Fibroblast of skin of left quadriceps (primary cell): ENCODE results near the gene CPNE7.
"Not testable (repeated sequence)": the region's sequence is repeated elsewhere in the genome, so short reads cannot be mapped to it uniquely, and the experiment has no call there.

Experiments
- DNase-seq, 2 experiments: peaks; one replicate each; pipeline ENCODE4 v3.0.0-alpha.2; 2013; ENCODE audit warnings: low read depth in 2 of 2

Gene CPNE7

DNA sequence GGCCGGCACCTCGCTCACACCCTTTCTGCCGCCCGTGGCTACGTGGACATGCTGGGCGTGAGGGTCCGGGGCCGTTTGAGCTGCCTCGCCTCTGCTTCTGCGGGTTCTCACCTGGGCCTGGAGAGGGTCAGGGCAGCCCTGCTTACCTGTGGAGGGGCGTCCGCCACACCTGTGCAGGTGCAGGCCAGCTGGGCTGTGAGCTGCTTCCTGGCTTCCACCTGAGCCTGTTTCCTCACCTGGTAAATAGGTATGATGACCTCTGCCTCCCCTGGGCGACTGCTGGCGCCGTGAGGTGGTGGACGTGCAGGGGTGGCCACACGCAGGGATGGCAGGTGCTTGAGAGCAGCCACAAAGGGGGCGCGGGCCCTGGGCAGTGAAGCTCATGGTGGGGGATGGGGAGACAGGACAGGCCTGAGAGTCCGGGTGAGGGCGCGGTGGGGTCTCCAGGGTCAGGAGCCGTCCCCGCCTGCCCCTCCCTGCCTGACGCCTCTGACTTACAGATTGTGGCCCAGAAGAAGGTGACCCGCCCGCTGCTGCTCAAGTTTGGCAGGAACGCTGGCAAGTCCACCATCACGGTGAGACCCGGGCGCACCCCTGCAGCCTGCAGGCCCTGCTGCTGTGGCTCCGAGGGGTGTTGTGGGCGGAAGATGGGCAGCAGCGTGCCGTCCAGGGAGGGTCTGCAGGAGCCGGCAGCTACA, 7.8 kb downstream of the CPNE7 start:
- DNase-seq, result no peak

DNA sequence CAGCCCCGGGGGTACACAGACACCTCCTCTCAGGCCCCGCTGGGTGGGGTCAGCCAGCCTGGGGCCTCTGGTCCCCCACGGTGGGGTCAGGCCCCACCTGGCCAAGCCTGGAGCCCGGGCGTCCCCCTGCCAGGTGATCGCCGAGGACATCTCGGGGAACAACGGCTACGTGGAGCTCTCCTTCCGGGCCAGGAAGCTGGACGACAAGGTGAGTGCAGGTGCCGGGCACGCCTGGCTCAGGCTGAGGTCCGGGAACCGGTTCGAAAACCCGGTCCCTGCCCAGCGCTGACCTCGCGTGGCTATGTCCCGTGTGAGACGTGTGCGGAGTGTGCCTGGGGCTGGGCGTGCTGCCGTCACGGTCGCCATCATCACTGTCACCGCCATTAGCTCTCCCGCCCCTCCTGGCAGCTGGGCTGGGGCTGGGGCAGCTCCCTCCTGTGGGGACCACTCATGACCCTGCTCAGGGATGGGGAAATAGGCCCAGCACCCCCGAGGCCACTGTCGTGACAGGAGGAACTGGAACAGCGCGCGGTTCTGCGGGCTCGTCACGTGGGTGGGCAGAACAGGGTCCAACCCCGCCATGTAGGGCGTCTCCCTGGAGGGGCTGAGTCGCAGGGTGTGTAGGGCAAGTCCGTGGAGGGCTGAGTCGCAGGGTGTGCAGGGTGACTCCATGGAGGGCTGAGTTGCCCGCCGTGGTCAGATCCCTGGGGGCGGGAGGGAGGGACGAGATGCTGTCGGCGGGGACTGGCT, 8.5 kb downstream of the CPNE7 start:
- no peak for DNase-seq

DNA sequence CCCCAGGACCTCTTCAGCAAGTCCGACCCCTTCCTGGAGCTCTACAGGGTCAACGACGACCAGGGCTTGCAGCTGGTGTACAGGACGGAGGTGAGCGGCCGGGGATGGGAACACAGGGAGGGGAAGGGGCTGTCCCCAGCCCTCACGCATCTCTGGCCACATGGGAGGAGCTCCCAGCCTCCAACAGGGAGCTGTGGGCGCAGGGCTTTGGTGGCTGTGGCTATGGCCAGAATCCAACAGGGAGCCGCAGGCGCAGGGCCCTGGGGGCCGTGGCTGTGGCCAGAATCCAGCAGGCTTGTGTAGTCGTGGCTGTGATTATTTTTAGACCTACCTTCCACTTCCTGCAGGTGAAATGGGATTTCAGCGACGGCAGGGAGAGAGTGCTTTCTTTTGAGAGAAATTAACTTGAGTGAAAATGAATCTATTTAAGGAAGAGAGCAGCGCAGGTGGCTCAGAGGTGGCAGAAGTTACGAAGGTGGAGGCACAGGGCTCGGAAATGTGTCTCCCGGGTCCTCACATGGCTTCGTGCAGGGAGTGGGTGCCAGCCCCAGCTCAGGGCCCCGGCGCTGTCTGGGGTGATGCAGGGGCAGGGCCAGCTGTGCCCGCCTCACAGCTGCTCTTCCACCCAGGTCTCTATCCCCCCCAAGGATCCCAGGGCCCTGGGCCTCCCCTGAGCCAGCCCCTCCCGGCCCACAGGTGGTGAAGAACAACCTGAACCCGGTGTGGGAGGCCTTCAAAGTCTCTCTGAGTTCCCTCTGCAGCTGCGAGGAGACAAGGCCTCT, 9.4 kb downstream of the CPNE7 start:
- no peak for DNase-seq

DNA sequence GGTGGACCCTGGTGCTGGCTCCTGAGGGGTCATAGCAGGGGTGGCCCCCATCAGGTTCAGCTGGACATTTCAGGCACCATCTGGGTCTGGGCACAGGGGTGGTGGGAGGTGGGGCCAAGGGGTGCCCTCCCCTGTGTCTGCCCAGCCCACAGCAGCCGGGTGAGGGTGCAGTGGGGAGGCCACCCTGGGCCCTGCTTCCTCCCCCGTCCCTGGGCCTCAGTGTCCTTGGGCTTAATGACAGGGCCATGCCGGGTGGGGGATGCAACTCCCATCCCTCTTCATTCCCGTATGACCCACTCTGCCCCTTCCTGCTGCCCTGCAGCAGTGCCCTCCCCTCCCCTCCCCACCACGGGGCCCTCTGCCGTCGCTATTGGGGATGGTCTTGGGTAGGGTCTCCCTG, 10.7 kb downstream of the CPNE7 start:
- DNase-seq, result no peak

DNA sequence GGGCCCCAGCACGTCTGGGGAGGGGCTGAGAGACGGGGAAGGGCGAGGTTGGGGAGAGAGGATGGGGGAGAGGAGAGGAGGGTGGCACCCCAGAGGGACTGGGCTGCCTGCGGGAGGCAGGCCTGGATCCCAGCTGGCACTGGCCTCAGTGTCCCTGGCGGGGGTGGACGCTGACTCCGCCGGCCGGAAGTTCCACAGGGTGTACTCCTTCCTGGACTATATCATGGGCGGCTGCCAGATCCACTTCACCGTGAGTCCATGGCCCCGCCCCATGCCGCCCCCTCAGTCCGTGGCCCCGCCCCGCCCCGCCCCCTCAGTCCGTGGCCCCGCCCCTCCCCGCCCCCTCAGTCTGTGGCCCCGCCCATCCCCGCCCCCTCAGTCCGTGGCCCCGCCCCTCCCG, 11.3 kb downstream of the CPNE7 start:
- no peak for DNase-seq

DNA sequence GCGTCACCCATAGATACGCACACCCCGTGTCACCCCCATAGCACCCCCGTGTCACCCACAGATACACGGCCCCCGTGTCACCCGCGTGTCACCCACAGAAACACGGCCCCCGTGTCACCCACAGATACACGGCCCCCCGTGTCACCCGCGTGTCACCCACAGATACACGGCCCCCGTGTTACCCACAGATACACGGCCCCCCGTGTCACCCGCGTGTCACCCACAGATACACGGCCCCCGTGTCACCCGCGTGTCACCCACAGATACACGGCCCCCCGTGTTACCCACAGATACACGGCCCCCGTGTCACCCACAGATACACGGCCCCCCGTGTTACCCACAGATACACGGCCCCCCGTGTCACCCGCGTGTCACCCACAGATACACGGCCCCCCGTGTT, 12.1 kb downstream of the CPNE7 start:
- DNase-seq, result not testable (repeated sequence)

DNA sequence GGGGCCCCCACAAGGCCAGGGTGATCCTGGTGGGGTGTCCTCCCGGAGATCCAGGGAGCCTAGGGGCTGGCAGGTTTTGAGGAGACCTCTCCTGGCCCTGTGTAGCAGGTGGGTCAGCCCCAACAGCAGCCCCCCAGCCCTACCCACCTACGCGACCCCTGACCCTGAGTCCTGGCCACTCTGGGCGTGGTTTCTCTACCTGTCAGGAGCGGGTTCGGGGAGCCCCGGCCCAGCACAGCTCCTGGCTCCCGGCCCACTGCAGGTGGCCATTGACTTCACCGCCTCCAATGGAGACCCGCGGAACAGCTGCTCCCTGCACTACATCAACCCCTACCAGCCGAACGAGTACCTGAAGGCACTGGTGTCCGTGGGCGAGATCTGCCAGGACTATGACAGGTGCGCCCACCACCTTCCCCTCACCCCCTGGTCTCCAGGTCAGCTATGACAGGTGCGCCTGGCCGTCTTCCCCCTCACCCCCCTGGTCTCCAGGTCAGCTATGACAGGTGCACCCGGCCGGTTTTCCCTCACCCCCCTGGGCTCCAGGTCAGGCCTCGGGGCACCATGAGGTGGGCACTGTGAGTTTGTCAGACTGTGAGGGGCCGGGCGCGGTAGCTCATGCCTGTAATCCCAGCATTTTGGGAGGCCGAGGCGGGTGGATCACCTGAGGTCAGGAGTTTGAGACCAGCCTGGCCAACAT, 13.0 kb downstream of the CPNE7 start:
- DNase-seq, result no peak

DNA sequence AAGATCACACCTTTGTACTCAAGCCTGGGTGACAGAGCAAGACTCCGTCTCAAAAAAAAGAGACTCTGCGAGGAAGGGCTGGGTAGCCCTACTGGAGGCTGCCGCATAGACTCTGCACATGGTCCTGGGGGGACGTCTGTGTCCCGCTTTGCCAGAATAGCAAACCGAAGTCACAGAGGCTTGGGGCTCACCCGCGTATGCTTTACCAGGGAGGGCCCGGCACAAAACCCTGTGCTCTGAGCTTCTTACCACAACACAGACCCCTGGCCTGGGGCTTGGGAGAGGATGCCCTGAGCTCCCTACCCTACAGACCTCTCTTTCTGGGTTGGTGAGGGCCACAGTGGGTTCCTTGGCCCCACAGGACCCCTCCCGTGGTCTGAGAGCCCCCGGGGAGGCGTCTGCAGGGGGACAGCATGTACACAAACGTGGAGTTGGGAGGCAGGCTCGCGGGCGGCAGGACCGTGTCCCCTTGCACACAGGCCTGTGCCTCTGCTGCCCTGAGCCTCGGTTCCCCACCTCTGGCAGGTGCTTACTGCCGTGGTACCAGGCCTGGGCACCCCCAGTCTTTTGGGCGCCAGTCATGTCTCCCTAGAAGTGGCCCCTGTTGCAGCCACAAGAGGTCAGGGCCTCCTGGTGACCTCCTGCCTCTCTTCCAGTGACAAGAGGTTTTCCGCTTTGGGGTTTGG, 13.8 kb downstream of the CPNE7 start:
- no peak for DNase-seq

DNA sequence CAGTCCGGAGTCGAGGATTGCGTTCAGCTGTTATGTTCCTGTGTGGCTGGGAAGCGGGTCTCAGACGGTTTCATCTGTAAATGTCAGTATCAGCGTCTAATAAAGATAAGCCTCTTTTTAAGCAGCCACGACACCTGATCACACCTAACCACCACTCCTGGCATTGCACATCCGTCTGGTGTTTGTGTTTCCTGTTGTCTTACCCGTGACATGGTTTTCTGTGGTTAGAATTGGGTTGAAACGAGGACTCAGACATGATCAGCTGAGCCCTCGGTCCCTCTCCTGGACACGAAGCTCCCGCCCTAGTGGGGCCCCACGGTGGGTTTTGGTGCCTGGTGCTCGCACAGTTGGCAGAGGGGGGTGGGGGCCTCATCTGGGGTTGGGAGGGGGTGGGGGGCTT, 18.3 kb downstream of the CPNE7 start:
- no peak for DNase-seq

DNA sequence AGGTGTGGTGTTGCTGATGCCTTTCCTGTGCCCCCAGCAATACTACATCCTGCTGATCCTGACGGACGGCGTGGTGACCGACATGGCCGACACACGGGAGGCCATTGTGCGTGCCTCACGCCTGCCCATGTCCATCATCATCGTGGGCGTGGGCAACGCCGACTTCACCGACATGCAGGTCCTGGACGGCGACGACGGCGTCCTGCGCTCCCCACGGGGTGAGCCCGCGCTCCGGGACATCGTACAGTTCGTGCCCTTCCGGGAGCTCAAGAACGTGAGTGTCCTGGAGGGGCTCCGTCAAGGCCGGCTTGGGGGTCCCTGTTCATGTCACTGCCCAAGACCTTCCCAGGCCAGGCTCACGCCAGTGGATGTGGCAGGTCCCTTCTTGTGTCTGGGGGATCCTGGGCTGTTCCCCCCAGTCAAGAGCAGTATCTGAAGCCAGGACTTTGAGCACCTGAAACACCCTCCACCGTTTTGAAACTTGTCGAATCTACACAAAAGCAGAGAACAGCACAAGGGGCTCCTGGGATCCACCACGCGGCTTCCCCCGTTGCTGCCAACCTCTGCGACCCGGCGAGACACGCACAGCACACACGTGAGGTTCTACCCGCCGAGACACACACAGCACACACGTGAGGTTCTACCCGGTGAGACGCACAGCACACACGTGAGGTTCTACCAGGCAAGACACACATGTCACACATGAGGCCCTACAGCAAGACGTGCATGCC, 19.9 kb downstream of the CPNE7 start:
- no peak for DNase-seq

DNA sequence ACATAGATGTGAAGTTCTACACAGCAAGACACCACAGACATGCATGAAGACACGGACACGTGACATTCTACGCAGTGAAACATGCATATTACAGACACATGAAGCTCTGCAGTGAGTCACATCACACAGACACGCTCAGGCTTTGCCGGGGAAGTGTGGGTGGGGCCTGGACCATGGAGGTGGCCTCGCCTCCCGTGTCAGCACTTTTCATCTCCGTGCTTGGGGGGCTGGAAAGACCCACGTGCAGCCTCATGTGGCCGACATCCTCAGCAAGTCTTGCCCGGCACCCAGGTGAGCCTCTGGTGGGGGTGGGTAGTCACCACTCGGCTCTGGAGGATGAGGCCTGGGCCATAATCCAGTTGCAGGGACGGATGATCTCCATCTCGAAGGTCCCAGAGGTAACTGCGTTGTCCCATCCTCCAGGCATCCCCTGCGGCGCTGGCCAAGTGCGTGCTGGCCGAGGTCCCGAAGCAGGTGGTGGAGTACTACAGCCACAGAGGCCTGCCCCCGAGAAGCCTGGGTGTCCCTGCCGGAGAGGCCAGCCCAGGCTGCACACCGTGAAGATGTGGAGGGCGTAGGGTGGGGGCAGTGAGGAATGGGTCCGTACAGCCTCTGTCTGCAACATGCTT, 20.6 kb downstream of the CPNE7 start:
- no peak for DNase-seq

DNA sequence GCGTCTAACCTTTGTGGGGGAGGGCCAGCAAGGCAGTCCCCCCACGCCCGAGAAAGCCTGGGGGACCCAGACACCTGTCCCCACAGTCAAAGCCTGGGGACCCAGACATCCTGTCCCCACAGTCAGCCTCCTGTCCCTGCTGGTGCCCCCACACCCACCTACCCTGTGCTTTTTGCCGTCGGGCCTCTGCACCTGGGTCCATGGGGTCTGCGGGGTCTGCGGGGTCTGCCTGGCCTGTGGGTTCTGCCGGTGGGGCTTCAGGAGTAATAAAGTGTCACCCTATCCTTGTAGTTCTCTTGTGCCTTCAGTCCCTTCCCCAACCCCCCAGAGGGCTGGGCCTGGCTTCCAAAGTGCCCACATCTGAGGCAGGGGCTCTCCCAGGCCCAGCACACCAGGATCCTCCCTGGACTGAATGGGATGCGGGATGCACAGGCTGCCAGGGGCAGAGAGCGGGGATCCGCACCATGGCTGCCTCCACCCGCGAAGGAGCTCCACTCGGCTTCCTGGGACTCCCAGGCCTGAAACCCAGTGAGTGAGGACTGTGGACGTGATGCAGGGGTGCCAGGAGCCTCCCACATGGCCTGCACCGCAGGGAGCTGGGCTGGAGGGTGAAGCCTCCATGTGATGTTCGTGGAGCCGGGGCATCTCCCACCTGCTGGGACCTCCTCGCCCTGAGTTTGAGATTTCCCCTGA, 21.5 kb downstream of the CPNE7 start:
- DNase-seq, result no peak

DNA sequence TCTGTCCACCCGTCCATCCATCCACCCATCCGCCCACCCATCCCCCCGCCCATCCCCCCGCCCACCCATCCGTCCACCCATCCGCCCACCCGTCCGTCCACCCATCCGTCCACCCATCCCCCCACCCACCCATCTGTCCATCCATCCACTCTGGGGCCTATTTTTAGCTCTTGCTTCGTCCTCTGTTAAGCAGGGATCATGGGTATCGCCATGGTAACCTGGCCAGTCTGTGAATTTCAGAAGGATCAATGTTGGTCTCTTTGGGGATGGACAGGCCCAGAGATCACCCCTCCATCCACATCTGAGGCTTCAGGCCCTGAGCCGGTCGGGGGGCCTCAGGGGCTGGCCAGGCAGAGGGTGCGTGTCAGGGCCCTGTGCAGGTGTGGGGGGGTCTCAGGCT, 22.6 kb downstream of the CPNE7 start:
- DNase-seq, result no peak

DNA sequence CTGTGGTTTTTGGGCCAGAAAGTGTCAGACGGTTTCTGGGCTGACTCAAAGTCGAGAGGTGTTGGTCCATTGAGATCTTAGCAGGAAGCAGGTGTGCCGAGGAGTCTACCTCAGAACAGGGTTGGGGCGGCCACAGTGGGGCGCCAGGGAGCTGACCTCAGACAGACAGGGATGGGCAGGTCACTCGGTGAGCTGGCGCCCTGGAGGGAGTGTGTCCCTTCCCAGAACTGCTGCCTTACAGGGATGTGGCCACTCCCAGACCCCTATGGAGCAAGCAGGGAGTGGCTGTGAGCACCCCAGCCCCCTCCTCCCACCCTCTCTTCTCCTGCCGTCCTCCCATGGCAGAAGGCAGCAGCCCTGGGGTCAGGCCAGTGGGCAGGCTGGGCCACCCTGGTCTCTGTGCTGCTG, 23.9 kb downstream of the CPNE7 start:
- no peak for DNase-seq

DNA sequence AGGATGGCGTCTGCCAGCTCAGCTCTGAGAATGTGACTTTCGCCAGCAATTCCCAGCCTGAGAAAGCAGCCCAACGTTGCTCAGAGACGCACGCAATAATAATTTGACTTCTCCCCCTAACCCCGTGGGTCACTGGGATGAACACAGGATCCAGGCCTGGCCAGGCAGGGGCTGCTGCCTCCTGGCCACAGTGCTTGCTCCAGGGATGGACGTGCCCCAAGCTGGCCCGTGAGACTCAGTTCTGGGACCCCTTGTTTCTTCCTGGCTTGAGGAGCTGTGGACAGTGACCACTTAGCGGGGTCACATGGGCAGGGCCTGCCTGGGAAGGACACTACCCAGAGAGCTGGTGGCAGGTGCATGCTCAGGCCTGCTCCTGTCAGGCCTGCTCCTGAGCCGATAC, 24.3 kb downstream of the CPNE7 start:
- DNase-seq, result no peak

DNA sequence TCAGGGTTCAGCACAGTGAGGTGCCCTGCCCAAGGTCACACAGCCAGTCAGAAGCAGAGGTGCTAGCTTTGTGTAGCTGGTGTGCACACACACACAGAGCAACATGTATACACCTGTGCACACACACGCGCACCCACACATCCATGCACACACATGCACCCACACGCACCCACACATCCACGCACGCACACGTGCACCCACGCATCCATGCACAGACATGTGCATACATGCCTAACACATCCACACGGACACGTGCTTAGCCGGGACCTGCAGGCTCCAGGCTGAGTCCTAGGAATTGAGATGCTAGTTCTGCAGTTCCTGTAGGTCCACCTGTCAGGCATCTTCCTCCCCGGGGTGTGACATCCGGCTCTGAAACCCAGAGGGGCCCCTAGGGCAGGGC, 24.9 kb downstream of the CPNE7 start:
- no peak for DNase-seq

DNA sequence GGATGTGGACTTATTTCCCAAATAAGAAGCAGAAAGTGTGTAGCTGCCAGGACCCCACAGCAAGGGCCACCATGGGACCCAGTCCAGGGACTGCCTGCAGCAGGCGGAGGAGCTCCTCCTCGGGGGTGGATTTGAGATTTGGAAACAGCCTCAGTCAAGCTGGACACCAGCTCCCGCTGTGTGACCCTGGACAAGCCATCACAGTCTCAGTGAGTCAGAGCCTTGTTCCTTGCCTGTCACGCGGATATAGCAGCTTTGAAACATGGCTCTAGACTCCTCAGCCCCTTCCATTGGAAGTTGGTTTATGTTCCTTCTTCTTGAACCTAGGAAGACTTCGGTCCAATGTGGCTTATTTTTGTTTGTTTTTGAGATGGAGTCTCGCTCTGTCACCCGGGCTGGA, 25.4 kb downstream of the CPNE7 start:
- no peak for DNase-seq

DNA sequence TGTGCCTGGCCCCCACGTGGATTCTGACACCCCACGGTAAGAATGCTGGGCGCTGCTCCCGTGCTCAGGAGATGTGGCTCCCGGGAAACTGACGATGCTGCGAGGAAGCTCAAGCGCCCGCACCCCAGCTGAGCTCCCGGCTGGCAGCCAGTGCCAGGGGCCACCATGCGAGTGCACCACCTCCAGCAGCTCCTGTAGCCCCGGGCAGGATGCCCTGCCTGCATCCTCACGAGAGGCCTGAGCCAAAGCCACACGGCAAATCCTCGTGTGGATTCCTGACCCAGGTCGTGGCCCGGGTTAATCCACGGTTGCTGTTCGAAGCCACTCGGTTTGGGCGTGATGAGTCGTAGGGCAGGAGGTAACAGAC, 26.3 kb downstream of the CPNE7 start:
- no peak for DNase-seq

DNA sequence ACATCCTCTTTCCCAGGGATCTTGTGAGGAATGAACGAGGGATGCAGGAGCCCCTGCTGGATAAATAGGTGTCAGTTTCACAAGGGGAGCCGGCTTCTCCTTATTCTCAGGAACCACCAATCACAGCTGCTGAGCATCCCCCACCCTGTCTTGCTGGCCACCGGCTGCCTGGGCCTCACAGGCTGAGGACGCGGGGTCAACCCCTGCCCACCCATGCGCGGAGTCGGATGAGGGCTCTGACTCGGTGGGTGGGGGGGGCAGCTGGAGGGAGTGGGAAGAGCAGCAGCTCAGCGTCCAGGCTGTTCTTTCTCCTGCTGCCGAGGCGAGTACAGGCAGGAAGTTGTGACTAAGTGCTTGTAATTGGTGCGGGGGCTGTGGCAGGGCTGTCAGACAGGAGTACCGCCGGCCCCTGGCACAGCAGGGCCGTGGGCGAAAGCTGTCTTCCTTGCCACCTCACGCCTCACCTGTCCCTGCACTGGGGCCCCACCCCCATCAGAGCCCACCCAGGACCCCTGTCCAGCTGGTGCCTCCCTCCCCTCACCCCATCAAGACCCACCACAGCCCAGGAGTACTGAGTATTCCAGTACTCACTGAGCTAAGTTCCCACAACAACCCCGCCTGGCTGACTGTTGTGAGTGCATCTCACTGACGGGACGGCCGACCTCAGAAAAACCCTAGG, 26.9 kb downstream of the CPNE7 start:
- peak; percentile 44 to 45 for DNase-seq
